GM19351 (cell line): ENCODE results near the gene CACNB1.

Experiments used
- ATAC-seq: cut with Tn5 transposase; IDR thresholded peaks from one replicate; pipeline ENCODE4 v1.9.1; 2021; ENCODE audit warnings: mild to moderate bottlenecking, moderate library complexity; ENCODE audit not compliant: unreplicated experiment

CACNB1 gene

DNA sequence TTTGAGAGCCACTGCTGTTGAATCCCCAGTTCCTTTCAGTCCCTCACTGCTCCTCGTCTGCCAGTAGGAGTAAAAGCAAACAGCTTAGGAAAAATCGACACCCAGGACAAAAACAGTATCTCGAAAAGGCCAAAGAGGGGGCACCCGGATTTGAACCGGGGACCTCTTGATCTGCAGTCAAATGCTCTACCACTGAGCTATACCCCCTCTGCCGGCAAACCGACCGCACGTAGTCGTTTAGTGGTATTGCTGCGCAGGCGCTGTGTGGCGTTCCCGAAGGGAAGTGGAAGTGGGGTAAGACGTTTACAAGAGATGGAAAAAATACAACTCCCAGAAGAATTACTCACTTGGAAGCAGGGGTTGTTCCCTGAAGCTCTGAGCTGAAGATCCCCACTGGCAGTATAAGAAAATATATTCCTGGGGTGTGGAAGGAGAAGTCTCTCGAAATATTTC lies 43.8 kb downstream of the CACNB1 start:
- peak; percentile 44 for ATAC-seq

DNA sequence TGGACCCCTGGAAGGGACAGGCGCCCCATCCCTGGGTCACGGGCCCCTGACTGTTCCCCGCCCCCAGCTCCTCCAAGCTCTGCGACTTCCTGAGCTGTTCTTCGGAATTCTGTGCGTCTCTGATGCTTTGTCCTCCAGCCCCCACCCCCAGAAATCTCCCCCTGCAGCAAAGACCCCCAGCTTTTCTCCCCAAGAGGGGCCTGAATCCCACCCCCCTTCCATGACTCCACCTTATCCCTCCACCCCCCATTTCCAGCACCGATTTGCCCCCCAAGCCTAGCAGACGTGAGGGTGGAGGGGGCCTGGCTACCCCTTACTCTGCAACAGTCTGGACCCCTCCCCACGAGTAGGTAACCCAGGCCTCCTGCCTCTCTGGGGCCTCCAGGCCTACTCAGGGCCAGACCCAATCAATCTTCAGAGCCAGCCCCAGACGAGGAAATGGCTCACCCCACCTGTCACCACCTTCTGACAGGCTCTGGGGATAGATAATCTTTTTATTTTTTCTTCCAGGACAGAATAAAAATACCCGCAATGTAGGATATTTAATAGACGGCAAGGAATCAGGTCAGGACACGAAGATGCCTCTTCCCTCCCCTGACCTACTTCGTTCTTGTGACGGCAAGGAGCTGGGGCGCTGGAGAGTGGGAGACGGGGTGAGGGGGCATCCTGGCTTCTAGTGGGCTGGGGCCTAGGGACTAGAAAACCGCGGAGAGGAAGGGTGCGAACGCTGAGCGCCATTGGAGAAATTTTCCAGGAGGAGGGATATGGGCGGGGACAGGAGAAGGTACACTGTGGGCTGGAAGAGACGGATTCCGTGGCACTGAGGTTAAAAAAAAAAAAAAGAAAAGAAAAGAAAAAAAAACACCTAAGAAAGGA lies 45.3 kb downstream of the CACNB1 start:
- no peak for ATAC-seq

DNA sequence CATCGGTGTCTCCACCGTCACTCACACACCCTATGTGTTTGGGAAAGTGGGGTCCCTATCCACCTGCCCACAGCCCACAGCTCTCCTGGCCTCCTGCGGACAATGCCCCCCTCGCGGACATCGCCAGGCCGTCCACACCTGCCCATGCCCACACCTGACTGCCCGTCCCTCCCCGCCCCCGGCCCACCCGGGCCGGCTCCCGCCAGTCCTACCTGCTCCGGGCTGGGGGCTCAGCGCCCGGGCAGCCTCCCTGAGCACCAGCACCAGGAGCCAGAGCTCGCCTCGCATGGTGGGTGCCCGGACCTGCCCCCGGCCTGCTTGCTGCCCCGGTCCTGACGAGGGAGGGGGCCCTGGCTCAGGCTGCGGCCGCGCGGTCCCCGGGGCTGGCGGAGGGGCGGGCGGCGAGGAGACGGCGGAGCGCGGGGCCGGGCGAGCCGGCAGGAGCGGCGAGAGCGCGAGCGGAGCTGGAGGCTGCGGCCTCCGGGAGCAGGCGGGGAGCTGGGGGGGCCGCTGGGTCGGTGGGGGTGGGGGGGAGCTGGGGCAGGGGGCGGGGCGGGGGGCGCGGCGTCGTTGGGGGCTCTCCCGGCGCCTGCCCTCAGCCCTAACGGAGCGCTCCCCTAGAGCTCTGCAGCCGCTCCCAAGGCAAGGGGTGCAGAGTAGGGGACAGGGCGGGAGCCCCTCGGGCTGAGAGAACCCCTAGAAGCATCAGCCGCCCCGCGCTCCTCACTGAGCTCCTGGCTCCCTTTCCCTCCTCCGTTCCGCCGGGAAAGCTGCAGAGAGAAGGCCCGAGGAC lies 46.1 kb downstream of the CACNB1 start, which contains the start of gene PLXDC1:
Gene PLXDC1 (minus strand): TSS at position 488 of the 793 bp plus-strand sequence. CDS start 200 bp downstream, at position 288.
- ATAC-seq, result no peak

DNA sequence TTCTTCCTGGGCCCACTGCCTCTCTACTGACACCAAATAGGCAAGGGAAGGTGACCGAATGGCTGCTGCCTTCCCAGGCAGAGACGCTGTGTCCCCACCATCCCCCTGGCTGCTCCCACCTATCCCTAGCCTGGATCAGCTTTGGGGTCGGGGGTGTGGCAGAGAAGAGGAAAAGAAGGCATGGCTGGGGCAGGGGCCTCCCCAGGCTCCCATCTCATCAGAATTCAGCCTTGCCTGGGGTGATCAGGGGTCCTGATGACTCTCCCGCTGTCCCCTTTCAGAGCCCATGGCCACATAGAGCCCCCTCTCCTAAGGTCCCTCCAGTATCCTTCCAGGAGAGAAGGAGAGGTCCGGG lies 46.7 kb downstream of the CACNB1 start:
- ATAC-seq, result no peak

DNA sequence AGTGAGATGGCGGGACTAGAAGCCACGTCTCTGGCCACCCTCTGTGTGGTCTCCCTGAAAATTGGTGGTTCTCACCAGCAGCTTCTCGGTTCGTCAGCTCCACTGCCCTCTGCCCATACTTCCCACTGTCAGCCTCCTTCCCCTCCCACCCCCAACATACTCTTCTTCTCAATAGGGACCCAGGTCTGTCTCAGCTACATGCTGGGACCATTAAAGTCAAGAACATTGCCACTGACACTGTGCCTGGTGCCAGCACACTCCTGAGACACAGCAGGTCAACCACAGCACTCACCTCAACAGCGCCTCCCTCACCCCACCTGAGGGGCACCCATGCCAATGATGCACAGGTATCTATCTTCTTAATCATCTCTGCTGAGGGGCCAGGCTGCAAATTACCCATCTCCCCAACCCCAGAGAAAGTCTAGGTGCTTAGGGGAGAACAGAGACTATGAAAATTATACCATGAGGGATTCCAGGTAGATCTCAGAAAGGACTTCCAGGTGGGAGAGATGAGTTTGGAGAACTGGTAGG lies 47.3 kb downstream of the CACNB1 start:
- ATAC-seq, result no peak

DNA sequence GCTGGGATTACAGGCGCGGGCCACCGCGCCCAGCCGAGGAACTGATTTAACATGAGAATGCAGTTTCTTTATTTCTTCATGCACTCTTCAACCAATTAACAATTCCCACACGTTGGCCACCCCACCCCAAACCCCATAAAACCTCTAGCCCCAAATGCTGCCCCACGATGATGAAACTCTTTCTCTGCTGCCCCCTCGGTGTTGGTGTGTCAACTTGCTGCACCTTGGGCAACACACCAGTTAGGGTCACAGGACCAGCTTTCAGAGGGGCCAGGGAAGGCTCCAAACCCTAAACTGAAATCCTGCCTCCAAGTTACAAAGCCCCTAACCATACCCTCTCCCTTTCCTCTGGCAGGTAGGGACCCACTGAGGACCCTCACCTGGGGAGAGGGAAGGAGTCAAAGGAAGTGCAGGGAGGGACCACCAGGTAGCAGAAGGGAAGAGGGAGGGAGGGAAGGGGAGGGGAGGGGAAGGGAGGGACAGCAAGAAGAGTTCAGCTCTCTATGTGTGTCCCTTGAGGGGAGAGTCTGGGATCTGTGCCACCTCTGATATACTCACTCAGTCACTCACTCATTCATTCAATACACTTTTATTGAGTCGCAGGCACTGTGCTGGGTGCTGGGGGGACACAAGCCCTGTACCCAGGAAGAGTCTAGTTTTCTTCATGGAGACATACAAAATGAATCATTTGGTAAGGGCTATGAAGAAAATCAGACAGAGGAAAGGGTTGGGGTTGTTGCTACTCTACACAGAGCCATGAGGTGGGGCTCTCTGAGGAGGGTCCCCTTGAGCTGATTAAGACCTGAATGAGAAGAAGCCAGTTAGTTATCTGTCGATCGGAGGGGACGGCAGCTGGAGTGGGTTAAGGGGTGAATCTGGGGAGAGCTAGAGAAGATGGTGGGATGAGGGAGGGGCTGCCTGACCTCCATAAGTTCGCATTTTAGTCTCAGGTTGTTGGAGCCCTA lies 50.0 kb downstream of the CACNB1 start:
- ATAC-seq, result no peak

DNA sequence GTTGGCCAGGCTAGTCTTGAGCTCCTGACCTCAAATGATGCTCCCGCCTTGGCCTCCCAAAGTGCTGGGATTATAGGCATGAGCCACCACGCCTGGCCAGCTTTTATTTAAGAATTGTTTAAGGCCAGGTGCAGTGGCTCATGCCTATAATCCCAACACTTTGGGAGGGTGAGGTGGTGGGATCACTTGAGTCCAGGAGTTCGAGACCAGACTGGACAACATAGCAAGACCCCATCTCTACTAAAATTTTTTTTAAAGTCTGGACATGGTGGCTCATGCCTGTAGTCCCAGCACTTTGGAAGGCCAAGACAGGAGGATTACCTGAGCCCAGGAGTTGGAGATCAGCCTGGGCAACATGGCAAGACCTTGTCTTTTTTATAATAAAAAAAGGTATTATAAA lies 51.2 kb downstream of the CACNB1 start:
- ATAC-seq, result no peak

DNA sequence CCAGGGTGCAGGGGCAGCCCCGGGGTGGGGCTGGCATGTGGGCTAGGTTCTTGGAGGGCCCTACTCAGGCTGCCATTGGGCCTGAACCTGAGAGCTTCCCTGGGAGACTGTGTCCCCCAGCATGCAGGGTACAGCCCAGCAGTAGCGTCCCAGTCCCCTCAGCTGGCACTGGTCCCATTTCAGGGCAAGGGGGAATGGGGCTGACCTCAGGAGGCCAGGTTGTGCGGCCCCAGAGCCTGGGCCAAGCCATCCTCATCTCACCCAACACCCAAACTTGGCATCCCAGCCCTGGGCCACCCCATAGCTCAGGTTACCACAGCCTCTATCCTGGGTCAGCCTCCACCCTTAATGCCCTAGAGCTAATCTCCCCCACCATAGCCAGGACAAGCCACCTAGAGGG lies 52.3 kb downstream of the CACNB1 start:
- no peak for ATAC-seq

DNA sequence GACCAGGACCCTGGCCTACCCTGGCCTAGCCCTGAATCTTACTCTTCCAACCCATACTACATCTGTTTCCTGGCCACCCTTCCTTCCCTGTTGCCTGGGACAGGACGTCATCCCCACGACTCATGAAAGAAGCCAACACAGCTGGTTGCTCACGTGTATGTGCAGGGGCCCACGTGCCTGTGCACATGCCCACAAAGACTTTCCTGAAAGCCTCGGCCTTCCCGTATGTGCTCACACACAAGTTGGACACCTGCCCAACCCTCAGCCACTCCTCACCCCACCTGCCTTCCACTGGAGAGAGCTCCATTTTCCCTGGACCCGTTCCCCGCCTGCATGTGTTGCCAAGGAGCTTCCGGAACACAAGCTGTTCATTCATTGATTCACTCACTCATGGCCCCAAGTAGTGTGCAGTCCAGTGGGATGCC lies 53.0 kb downstream of the CACNB1 start:
- ATAC-seq, result no peak

DNA sequence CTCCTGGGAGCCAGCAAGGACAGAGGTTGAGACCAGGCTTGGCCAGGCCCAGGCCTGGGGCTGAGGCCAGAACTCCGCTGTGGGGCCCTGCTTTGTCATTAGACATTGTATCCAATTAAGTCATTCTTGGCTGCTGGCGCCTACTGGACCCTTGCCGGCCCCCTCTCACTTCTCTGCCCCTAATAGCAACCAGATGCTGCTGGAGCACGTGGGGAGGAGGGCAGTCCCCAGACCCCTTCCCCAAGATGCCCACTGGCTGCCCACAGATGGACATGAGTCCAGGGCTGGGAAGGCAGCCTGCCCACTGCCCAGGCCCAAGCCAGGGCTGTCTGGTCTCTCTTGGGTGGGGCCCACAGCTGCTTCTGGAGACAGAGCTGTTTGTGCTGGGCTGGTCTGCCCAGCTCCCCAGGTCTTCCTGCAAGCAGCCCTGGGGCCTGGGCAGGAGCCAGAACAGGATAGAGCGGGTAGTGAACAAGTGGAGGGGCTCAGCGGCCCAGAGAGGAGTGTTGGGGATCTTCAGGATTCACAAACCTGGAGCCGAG lies 53.8 kb downstream of the CACNB1 start:
- ATAC-seq, result no peak

DNA sequence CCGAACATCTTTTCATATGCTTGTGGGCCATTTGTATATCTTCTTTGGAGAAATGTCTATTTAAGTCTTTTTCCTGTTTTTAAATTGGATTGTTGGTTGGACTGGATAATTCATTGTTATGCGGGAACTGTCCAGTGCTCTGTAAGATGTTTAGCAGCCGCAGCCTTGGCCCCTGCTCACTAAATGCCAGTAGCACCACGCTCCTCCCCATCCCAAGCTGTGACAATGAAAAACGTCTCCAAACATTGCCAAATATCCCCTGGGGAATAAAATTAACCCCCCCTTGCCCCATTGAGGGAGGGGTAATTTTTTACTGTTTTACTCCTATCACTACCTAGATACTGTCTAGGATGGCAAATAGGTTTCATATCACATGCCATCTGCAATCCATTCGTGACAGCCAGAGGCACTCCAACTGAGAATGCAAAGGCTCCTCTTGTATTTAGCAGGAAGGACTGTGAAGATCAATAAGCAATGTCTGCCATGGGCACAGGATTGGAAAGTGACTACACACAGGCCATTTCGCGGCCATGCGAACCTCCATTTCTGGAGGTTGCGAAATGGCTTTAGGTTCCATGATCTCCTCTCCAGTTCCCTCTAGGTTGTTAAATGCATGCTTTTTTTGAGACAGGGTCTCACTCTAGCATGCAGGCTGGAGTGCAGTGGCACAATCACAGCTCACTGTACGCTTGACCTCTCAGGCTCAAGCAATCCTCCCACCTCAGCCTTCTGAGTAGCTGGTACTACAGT lies 55.4 kb downstream of the CACNB1 start:
- ATAC-seq, result no peak

DNA sequence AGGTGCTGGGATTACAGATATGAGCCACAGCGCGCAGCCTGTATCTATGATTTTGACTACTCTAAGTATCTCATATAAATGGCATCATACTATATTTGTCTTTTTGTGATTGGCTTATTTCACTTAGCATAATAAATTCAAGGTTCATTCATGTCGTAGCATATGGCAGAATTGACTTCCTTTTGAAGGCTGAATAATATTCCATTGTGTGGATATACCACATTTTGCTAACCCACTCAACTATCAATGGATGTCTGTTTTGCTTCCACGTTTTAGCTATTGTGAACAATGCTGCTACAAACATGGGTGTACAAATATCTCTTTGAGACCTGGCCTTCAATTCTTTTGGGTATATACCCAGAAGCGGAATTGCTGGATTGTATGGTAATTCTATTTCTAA lies 56.2 kb downstream of the CACNB1 start:
- no peak for ATAC-seq

DNA sequence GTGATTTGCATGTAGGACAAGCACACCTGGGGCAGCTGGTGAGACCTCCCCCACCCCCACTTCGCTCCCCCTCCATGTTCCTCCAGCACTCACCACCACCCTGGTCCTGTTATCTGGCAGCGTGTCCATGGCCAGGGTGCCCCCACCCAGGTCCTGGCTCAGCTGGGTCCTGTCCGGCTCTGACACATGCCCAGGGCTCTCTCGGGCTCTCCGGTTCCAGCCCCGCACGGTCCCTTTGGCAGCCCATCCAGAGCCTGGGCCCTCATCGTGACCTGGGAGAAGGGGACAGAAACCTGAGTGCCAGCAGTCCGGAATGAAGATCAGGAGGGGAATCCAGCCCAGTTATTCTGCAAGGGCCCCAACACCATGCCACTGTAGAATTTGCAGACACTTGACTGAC lies 57.9 kb downstream of the CACNB1 start:
- no peak for ATAC-seq

DNA sequence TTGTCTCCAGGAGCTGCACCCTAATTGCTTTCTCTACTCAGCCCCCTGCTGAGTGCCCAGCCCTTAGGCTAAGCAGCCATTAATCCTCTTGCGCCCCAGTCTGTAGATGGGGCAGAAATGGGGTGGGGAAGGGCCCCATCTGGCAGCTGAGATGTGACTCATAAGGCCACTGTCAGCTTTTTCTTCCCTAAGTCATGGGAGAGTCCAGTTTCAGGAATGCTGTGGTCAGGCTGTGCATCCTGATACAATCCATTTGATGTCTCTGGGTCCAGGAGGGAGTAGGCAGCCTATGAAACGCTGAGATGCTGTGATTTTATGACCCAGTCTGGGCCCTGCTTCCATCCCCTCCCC lies 58.3 kb downstream of the CACNB1 start:
- ATAC-seq, result no peak

DNA sequence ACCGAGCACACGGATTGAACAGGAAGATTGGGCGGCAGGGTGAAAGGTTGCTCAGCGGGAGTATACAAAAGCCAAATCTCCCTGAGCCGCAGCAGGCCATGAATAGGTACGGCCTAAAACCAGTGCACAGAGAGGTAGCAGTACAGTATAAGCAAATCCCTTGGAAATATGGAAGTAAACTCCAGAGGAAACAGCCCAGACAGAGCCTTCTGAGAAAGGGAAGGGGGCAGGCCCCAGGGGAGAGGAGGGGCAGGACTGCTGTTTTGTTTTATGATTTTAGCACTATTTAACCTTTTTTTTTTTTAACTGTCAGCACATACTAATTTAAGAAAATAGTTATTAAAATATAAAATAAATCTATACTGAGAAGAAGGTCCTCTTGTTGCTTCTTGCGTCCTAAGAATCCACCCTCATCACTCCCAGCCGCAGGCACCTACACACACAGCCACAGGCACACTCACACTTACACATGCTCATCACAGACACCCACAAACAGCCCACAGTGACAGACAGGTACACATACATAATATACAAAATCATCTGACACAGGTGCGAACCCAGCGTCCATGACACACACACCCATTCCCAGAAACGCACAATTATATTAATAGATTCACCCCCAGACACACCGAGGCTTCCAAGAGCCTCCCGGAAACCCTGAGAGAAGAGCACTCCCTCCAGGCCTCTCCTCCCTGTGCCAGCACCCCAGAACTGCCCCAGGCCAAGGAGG lies 58.9 kb downstream of the CACNB1 start:
- ATAC-seq, result no peak

DNA sequence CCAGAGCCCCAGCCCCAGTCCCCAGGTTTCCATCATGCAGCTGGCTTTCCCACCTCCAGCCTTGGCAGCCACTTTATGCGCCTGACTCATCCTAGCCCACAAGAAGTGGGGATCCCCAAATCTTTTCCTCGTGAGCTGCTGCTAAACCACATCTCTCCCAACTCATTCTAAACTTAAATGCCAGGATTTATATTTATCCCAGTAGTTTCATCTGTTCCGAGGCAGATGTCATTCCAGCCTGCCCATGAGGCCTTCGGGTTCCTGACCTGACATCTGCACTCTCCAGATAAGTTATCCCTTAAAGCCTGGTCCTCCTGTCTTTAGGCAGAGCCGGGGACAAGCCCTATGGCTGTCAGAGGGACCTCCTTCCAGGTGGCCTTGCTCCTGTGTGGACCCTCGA lies 62.6 kb downstream of the CACNB1 start:
- ATAC-seq, result no peak

DNA sequence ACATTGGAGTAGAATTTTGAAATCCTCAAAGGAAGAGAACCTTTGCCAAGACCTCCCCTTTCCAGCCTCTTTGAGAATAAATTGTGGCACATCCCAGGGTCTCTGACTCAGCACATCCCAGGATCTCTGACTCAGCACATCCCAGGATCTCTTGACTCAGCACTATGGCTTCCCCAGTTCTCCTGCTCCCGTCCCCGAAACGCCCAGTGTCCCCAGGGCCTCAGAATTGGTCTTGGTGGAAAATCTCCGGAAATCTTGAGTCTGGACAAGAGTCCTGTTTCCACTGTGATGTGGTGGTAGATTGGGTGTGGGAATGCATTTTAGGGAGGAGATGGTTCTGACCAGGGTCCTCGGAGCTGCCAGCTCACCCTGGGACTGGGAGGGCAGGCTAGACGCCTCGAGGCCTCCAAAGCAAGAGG lies 65.3 kb downstream of the CACNB1 start:
- ATAC-seq, result no peak

DNA sequence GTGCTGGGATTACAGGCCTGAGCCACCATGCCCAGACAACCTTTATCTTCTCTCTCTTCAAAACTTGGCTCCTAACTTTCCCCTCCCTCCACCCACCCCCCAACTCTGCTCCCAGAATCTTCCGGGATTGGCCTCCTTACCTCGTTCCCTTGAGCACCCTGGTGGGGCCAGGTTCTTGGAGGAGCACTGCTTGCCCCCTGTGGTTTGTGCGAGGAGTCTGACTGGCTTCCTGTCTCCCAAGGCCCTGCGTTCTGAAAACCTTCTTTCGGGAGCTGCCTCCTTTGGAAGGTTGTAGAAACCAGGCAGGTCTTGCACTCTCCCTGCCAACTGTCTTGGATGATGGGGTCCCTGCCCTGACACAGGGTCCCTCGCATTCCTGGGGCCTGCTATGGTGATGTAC lies 65.9 kb downstream of the CACNB1 start:
- ATAC-seq, result no peak

DNA sequence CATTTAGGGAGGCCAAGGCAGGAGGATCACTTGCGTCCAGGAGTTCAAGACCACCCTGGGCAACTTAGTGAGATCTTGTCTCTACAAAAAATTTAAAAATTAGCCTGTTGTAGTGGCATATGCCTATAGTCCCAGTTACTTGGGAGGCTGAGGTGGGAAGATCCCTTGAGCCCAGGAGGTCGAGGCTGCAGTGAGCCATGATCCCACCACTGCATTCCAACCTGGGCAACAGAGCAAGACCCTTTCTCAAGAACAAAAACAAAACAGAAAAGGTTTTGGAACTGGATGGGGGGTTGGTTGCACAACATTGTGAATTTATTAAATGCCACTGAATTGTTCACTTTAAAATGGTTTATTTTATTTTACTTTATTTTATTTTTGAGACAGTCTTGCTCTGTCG lies 67.3 kb downstream of the CACNB1 start:
- ATAC-seq, result no peak
